Measurements from ENCODE around the gene GSTO2. TPM values are rescaled to one million over a fixed set of nuclear protein-coding genes. Genes with fewer than 3 reads are reported as not detected.

Gene GSTO2
- total RNA-seq, 1 donor from 2014 or later = 0.32 TPM

GRCh38 chr10:104333728-104334373 lies 64.9 kb downstream of the GSTO2 start:
- H3K4me1 Mint-ChIP-seq (ENCODE audit: low read depth) = peaks cover 67% of the 10 kb centered on the region

GRCh38 chr10:104334561-104334960 lies 65.6 kb downstream of the GSTO2 start:
- Mint-ChIP-seq H3K27ac (ENCODE audit: unreplicated experiment) (no peak overlapping the region), H3K9me3 (ENCODE audit: low read depth) (no peaks in the 10 kb centered on the region), H3K4me1 (ENCODE audit: low read depth) (peaks cover 67% of the 10 kb centered on the region), H3K4me3 (ENCODE audit: unreplicated experiment) (no peak overlapping the region), H3K36me3 (ENCODE audit: low read depth) (no peaks in the 10 kb centered on the region), H3K27me3 (ENCODE audit: low read depth) (no peaks in the 10 kb centered on the region)
- no peak for DNase-seq (ENCODE audit: low spot score)
- TF ChIP-seq CTCF (IDR thresholded peaks at IDR 0.05) = no peak

More at GRCh38 chr10:104333728-104334373, 64.9 kb downstream of the GSTO2 start:
- Mint-ChIP-seq H3K9me3 (ENCODE audit: low read depth) (no peaks in the 10 kb centered on the region), H3K27me3 (ENCODE audit: low read depth) (no peaks in the 10 kb centered on the region), H3K36me3 (ENCODE audit: low read depth) (no peaks in the 10 kb centered on the region), H3K4me3 (ENCODE audit: unreplicated experiment) (no peak overlapping the region), H3K27ac (ENCODE audit: unreplicated experiment) (no peak overlapping the region)
- DNase-seq (ENCODE audit: low spot score) = no peak
- no peak for TF ChIP-seq CTCF (IDR thresholded peaks at IDR 0.05)

- H3K36me3 Mint-ChIP-seq (ENCODE audit: low read depth) = no peaks in the 10 kb centered on the region
- no peak overlapping the region for H3K27ac Mint-ChIP-seq (ENCODE audit: unreplicated experiment)
- TF ChIP-seq CTCF (IDR thresholded peaks at IDR 0.05) = no peak
- no peaks in the 10 kb centered on the region for H3K9me3 Mint-ChIP-seq (ENCODE audit: low read depth)
- no peak overlapping the region for H3K4me3 Mint-ChIP-seq (ENCODE audit: unreplicated experiment)
- no peak for DNase-seq (ENCODE audit: low spot score)
- no peaks in the 10 kb centered on the region for H3K27me3 Mint-ChIP-seq (ENCODE audit: low read depth)
- peaks cover 67% of the 10 kb centered on the region for H3K4me1 Mint-ChIP-seq (ENCODE audit: low read depth)
Observed at GRCh38 chr10:104334965-104335650, 66.1 kb downstream of the GSTO2 start.

GRCh38 chr10:104336821-104337467 lies 68.0 kb downstream of the GSTO2 start:
- peaks cover 53% of the 10 kb centered on the region for H3K4me1 Mint-ChIP-seq (ENCODE audit: low read depth)

More at GRCh38 chr10:104336821-104337467, 68.0 kb downstream of the GSTO2 start:
- H3K9me3 Mint-ChIP-seq (ENCODE audit: low read depth) = no peaks in the 10 kb centered on the region
- peak overlapping the region; percentile 97 for H3K4me3 Mint-ChIP-seq (ENCODE audit: unreplicated experiment)
- no peak for DNase-seq (ENCODE audit: low spot score)
- H3K27ac Mint-ChIP-seq (ENCODE audit: unreplicated experiment) = peak overlapping the region; percentile 100
- H3K27me3 Mint-ChIP-seq (ENCODE audit: low read depth) = no peaks in the 10 kb centered on the region
- TF ChIP-seq CTCF (IDR thresholded peaks at IDR 0.05) = no peak
- no peaks in the 10 kb centered on the region for H3K36me3 Mint-ChIP-seq (ENCODE audit: low read depth)

All from chondrocyte (in vitro differentiated cells).